ENCODE data around the gene PMCH.

DNA sequence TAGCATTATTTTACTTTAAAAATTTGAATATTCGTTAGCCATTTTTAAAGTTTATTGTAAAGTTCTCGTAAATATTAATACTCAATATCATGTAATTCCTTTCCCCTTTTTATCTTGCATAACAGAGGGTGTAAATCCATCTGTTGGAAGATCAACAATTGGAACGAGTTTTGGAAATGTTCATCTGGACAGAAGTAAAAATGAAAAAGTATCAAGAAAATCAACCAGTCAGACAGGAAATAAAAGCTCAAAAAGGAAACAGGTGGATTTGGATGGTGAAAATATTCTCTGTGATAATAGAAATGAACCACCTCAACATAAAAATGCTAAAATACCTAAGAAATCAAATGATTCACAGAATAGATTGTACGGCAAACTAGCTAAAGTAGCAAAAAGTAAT, 1.8 kb downstream of the PMCH start:
- no peak for TF ChIP-seq JUN (IDR thresholded peaks at IDR 0.05; ENCODE audit: borderline replicate concordance, insufficient read depth, insufficient read length, low read depth)
- TF ChIP-seq, protein P1, sequence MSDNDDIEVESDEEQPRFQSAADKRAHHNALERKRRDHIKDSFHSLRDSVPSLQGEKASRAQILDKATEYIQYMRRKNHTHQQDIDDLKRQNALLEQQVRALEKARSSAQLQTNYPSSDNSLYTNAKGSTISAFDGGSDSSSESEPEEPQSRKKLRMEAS (IDR thresholded peaks at IDR 0.05; ENCODE audit: insufficient read depth, insufficient read length): no peak
- TF ChIP-seq EZH2 (IDR thresholded peaks at IDR 0.05; ENCODE audit: borderline replicate concordance, low read depth, low read length, severe bottlenecking): no peak
- TF ChIP-seq, protein P2, sequence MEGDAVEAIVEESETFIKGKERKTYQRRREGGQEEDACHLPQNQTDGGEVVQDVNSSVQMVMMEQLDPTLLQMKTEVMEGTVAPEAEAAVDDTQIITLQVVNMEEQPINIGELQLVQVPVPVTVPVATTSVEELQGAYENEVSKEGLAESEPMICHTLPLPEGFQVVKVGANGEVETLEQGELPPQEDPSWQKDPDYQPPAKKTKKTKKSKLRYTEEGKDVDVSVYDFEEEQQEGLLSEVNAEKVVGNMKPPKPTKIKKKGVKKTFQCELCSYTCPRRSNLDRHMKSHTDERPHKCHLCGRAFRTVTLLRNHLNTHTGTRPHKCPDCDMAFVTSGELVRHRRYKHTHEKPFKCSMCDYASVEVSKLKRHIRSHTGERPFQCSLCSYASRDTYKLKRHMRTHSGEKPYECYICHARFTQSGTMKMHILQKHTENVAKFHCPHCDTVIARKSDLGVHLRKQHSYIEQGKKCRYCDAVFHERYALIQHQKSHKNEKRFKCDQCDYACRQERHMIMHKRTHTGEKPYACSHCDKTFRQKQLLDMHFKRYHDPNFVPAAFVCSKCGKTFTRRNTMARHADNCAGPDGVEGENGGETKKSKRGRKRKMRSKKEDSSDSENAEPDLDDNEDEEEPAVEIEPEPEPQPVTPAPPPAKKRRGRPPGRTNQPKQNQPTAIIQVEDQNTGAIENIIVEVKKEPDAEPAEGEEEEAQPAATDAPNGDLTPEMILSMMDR (IDR thresholded peaks at IDR 0.05; ENCODE audit: extremely low read depth in 1 of 2, insufficient read depth in 1 of 2, low read depth in 1 of 2, low read length in 2 of 2): no peak
- no peak for TF ChIP-seq GATA2 (IDR thresholded peaks at IDR 0.05; ENCODE audit: insufficient read depth, insufficient read length, low read depth, low read length)
- TF ChIP-seq POLR2A (IDR thresholded peaks at IDR 0.05; ENCODE audit: low read depth, low read length): no peak
- no peak for TF ChIP-seq POLR2AphosphoS5 (IDR thresholded peaks at IDR 0.05; ENCODE audit: insufficient read depth, low read depth, low read length)
- TF ChIP-seq FOS (IDR thresholded peaks at IDR 0.05; ENCODE audit: borderline replicate concordance, insufficient read depth, low read length): no peak
